ENCODE measurements around the gene BICD2. TPM values are rescaled to one million over a fixed set of nuclear protein-coding genes. Genes with fewer than 3 reads are reported as not detected.

The BICD2 gene
- total and polyA plus RNA-seq, 12 donors, result 9.3 to 33.8 (median 23.3) TPM

DNA sequence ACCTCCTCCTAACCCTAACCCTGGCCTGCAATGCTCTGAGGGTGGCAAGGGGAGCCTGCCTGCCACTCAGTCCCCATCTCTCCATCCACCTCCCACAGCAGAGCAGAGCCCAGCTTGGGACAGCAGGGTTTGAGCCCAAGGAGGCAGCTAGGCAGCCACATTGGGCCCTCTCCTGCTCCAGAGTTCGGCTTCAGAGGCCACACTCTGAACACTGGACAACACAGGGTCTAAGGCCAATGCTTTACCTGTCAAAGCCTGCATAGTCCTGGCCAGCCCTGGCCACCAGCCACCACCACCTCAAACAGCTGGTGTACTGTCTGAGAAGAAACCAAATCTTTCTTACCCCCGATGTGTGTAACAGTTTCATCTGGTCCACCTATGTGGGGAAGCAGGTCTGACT, 5.2 kb downstream of the BICD2 start:
- H3K27ac ChIP-seq, result no peak overlapping the region
- H3K9me3 ChIP-seq (replicated peaks in 1 of 3), result no peaks in the 10 kb centered on the region
- peaks cover 8 to 37% of the 10 kb centered on the region in 2 donors for H3K4me1 ChIP-seq (replicated peaks in 1 of 2)
- no peaks in the 10 kb centered on the region for H3K36me3 ChIP-seq (replicated peaks in 1 of 2)
- WGBS, 4 donors, result 83 to 95% (median 87%) methylated on average over 1 to 2 of the region's 2 CpGs
- intact Hi-C loops (cut with DNase I), result no loop called here
- H3K4me3 ChIP-seq, result no peak overlapping the region
- TF ChIP-seq, protein P1, sequence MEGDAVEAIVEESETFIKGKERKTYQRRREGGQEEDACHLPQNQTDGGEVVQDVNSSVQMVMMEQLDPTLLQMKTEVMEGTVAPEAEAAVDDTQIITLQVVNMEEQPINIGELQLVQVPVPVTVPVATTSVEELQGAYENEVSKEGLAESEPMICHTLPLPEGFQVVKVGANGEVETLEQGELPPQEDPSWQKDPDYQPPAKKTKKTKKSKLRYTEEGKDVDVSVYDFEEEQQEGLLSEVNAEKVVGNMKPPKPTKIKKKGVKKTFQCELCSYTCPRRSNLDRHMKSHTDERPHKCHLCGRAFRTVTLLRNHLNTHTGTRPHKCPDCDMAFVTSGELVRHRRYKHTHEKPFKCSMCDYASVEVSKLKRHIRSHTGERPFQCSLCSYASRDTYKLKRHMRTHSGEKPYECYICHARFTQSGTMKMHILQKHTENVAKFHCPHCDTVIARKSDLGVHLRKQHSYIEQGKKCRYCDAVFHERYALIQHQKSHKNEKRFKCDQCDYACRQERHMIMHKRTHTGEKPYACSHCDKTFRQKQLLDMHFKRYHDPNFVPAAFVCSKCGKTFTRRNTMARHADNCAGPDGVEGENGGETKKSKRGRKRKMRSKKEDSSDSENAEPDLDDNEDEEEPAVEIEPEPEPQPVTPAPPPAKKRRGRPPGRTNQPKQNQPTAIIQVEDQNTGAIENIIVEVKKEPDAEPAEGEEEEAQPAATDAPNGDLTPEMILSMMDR (IDR thresholded peaks at IDR 0.05), result no peak
- DNase-seq, result peak in 2 of 7 donors; percentile 14 to 36
- H3K27me3 ChIP-seq, result no peaks in the 10 kb centered on the region

DNA sequence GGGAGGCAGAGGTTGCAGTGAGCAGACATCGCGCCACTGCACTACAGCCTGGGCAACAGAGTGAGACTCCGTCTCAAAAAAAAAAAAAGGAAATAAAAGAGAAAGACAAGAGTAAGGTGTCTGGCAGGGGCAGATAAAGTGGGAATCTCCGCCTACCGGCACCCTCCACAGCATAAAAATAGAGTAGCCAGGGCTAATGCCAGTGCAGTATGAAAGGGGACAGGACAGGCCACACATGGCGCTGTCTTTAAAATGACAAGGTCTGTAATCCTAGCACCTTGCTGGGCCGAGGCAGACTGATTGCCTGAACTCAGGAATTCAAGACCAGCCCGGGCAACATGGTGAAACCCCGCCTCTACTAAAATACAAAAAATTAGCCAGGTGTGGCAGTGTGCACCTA, 7.8 kb downstream of the BICD2 start:
- Histone ChIP-seq H3K4me1 (replicated peaks in 1 of 2) (peaks cover 8 to 28% of the 10 kb centered on the region in 2 donors), H3K27ac (no peak overlapping the region), H3K27me3 (no peaks in the 10 kb centered on the region), H3K36me3 (replicated peaks in 1 of 2) (no peaks in the 10 kb centered on the region), H3K4me3 (no peak overlapping the region), H3K9me3 (replicated peaks in 1 of 3) (no peaks in the 10 kb centered on the region)
- TF ChIP-seq, protein P1 (IDR thresholded peaks at IDR 0.05), result no peak
- TF ChIP-seq POLR2A (IDR thresholded peaks at IDR 0.05), result no peak
- intact Hi-C loops (cut with DNase I), result no loop called here
- WGBS, 4 donors, result 86 to 95% (median 91%) methylated on average over 7 to 9 of the region's 9 CpGs
- peak in 2 of 7 donors; percentile 6 to 45 for DNase-seq

DNA sequence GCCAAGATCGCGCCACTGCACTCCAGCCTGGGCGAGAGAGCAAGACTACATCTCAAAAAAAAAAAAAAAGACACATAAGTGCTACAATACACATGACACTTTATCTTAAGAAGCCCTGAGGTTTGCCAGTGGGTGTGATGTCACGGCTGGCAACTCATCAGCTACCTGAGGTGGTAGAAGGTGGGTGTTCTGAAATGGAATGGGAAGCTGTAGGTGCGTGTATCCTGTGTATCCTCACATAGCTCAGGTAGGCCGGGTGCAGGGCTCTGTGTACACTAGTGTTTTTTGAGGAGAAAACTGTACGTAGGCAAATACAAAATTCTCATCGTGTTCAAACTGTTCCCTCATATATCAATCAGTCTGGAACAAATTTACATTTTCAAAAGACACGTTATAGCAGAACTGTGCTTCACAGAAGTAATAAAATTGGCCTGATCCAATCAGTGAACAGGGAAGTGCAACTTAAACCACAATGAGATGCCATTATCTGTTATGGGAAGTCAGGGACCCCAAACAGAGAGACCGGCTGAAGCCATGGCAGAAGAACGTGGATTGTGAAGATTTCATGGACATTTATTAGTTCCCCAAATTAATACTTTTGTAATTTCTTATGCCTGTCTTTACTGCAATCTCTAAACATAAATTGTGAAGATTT, 10.4 kb downstream of the BICD2 start:
- H3K27ac ChIP-seq, result no peak overlapping the region
- peak in 1 of 7 donors; percentile 43 for DNase-seq
- H3K36me3 ChIP-seq (replicated peaks in 1 of 2), result no peaks in the 10 kb centered on the region
- H3K4me1 ChIP-seq (replicated peaks in 1 of 2), result peaks cover 8 to 14% of the 10 kb centered on the region in 2 donors
- no peak overlapping the region for H3K4me3 ChIP-seq
- TF ChIP-seq POLR2A (IDR thresholded peaks at IDR 0.05), result no peak
- TF ChIP-seq, protein P1 (IDR thresholded peaks at IDR 0.05), result no peak
- no peaks in the 10 kb centered on the region for H3K9me3 ChIP-seq (replicated peaks in 1 of 3)
- WGBS, 4 donors, result 88 to 89% (median 89%) methylated on average over 11 of the region's 11 CpGs
- intact Hi-C loops (cut with DNase I), result no loop called here
- H3K27me3 ChIP-seq, result no peaks in the 10 kb centered on the region

DNA sequence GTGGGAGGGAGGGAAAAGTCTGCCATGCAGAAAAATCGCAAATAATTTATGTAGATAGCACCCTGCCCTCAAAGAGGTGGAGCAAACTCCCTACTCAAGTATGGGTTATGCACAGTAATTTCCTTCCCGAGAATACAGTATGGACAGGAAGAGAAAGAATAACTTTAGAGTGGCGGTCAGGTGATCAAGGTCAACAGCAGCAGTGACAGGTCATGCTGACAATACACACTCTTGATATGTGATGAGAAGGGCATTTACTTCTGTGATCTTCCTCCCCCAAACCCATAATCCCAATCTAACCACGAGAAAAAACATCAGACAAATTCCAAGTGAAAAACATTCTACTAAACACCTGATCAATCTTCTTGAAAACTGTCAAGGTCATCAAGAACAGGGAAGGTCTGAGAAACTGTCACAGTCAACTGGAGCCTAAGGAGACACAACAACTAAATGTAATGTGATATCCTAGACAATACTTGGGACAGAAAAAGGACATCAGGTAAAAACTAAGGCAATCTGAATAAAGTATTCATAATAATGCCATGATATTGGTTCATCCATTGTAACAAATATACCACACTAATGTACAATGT, 11.7 kb downstream of the BICD2 start:
- H3K9me3 ChIP-seq (replicated peaks in 1 of 3), result no peaks in the 10 kb centered on the region
- H3K36me3 ChIP-seq (replicated peaks in 1 of 2), result no peaks in the 10 kb centered on the region
- intact Hi-C loops (cut with DNase I), result no loop called here
- peak in 1 of 7 donors; percentile 39 for DNase-seq
- peaks cover 8 to 24% of the 10 kb centered on the region in 2 donors for H3K4me1 ChIP-seq (replicated peaks in 1 of 2)
- no peaks in the 10 kb centered on the region for H3K27me3 ChIP-seq
- H3K27ac ChIP-seq, result peak overlapping the region in 2 of 5 donors; percentile 1 to 3
- WGBS, 4 donors, result 40 to 65% (median 55%) methylated on average over 4 of the region's 4 CpGs
- H3K4me3 ChIP-seq, result no peak overlapping the region
- TF ChIP-seq, protein P1 (IDR thresholded peaks at IDR 0.05), result no peak
- TF ChIP-seq POLR2A (IDR thresholded peaks at IDR 0.05), result no peak

Data from adrenal gland (tissue), 12 donors.